Hypothalamus (tissue), 51 donors: ENCODE measurements around the gene FAM114A1.

ENCODE experiments used
- DNase-seq, 51 donors: peaks; one replicate each; lab custom pipeline; 2025; lab: John Stamatoyannopoulos, UW

Gene FAM114A1

DNA sequence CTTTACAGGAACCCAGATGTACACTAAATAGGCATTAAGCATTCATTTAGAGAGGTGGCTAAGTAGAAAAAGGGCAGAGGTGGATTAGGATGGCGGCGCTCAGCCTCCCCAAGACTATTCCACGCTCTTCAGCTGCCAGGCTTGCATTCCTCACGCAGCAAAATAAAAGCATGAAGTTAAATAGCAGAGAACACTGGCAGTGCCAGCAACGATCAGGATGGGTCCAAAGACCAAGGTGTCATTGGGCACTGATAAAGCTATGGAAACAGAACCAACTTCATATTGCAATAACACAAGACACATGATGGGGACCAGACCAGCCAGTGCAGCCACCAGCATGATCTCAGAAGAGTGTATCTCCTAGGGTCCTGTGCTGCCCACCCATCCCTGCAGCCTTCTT is 122.6 kb downstream of the FAM114A1 start:
- no peak for DNase-seq

DNA sequence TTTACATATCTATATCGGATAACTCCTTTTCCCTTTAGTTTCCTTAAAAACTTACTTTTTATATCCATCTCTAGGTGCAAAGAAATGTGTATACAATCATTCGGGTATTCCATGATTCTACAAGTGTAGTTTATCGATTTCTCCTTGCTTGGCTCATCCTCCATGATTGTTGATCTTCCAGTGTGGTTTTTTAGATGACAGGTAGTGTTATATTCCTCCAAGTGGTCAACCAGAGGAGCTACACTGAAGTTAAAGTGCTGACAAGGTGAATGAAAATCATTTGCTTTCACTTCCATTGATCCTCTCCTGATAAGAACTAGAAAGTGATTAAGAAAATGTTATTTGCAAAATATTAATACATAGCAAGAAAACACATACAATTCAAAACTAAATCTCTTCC is 126.1 kb downstream of the FAM114A1 start:
- no peak for DNase-seq

- DNase-seq = no peak
Observed at GRCh38 chr4:38994135-38994534, 126.5 kb downstream of the FAM114A1 start.
